PC-9 (cell line): ENCODE results near the gene MCRIP1.

ENCODE experiments used
- CTCF ChIP-seq: fragments of 200-600 bp; sonication (generic); conservative IDR thresholded peaks from 2 replicates; pipeline ENCODE4 v1.6.1; 2017; ENCODE audit warnings: mixed run types, antibody characterized with exemption, mild to moderate bottlenecking, moderate library complexity
- EZH2 ChIP-seq: fragments of 200-600 bp; sonication (generic); IDR thresholded peaks from 2 replicates; pipeline ENCODE4 v1.8.0; 2017; ENCODE audit warnings: antibody characterized with exemption, low read depth

GRCh38 chr17:81792675-81793615 is 40.1 kb downstream of the MCRIP1 start:
- TF ChIP-seq CTCF (no peak), EZH2 (no peak)
